ENCODE data around the gene CATSPER3.
"Not testable (repeated sequence)": the region's sequence is repeated elsewhere in the genome, so short reads cannot be mapped to it uniquely, and the experiment has no call there.

The CATSPER3 gene

DNA sequence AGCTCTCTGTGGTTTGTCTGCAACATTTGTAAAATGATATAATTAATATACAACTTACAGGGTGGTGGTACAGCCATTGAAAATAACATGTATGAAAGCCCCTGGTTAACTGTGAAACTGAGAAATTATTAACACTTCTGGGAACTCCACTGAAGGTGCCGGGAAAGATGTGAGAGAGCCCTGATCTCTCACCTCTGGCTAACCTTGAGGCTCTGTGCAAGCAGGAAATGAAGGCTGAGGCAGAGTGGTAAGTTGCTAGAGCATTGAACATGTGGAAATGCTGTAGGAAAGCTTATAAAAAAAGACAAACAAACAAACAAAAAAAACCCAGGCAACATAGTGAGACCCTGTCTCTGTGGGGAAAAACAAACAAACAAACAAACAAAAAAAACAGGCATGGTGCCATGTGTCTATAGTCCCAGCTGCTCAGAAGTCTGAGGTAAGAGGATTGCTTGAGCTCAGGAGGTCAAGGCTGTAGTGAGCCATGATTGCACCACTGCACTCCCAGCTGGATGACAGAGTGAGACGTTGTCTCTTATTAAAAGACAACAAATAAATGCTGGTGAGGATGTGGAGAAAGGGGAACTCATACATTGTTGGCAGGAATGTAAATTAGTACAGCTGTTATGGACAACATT is 7.5 kb downstream of the CATSPER3 start:
- no peak for DNase-seq (ENCODE audit: low spot score)

DNA sequence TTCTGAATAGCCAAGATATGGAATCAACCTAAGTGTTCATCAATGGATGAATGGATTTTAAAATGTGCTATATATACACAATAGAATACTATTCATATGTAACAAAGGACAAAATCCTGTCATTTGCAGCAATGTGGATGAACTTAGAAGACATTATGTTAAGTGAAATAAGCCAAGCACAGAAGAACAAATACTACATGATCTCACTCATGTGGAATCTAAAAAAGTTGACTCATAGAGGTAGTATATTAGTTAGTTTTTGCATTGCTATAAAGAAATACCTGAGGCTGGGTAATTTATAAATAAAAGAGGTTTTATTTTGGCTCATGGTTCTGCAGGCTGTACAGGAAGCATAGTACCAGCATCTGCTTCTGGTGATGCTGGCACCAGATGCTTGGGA is 8.1 kb downstream of the CATSPER3 start:
- DNase-seq (ENCODE audit: low spot score), result no peak

DNA sequence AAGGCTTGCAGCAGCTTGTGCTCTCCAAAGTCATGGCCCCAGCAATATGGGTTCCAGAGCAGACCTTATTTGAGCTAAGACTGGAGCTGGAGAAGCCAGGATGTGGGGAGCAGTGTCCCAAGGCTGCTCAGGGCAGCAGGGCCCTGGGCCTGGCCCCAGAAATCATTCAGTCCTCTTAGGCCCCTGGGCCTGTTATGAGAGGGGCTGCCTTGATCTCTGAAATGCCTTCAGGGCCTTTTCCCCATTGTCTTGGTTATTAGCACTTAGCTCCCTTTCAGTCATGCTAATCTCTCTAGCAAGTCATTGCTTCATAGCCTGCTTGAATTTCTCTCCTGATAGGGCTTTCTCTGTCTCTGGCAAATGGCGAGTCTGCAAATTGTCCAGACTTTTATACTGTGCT is 9.1 kb downstream of the CATSPER3 start:
- no peak for DNase-seq (ENCODE audit: low spot score)

- DNase-seq (ENCODE audit: low spot score), result no peak
Measured at GRCh38 chr5:134979416-134979815, 11.7 kb downstream of the CATSPER3 start.

DNA sequence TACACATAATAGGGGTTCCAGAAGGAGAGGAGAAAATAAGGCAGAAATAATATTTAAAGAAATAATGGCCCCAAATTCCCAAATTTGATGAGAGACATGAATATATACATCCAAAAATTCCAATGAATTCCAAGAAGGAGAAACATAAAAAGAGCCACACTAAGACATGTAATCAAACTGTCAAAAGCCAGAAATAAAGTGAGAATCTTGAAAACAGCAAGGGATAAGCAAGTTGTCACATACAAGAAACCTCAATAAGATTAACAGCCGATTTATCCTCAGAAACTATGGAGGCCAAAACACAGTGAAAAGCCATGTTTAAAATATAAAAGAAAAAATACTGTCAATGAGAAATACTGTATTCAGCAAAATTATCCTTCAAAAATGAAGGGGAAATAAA is 14.5 kb downstream of the CATSPER3 start:
- no peak for DNase-seq (ENCODE audit: low spot score)

DNA sequence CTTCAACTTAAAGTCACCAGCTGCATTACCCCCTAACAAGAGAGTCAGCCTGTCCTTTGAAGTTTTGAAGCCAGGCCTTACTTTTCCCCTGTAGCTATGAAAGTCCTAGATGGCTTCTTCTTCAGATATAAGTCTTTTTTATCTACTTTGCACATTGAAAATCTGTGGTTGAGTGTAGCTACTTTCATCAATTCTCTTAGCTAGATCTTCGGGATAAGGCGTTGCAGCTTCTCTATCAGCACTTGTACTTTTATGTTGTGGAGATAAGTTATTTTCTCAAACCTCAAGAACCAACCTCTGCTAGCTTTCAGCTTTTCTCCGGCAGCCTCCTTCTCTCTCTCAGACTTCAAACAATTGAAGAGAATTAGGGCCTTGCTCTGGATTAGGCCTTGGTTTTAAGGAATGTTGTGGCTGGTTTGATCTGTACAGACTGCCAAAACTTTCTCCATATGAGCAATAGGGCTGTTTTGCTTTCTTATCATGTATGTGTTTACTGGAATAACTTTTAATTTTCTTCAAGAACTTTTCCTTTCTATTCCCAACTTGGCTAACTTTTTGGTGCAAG is 21.6 kb downstream of the CATSPER3 start:
- DNase-seq (ENCODE audit: low spot score), result no peak

DNA sequence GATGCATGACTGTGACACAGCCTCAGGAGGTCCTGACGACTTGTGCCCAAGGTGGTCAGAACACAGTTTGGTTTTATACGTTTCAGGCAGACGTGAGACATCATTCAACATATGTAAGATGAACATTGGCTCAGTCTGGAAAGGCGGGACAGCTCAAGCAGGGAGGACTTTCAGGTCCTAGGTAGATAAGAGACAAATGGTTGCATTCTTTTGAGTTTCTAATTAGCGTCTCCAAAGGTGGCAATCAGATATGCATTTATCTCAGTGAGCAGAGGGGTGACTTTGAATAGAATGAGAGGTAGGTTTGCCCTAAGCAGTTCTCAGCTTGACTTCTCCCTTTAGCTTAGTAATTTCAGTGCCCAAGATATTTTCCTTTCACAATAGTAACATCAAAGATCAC is 22.5 kb downstream of the CATSPER3 start:
- DNase-seq (ENCODE audit: low spot score), result not testable (repeated sequence)

DNA sequence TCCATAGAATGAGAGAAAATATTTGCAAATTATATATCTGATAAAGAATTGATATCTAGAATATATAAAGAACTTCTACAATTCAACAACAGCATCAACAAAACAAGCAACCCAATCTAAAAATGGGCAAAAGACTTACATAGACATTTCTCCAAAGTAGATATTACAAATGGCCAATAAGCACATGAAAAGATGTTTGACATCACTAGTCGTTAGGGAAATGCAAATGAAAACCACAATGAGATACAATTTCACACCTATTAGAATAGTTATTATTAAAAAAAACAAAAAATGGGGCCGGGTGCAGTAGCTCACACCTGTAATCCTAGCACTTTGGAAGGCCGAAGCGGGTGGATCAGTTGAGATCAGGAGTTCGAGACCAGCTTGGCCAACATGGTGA is 24.4 kb downstream of the CATSPER3 start:
- DNase-seq (ENCODE audit: low spot score), result no peak

- no peak for DNase-seq (ENCODE audit: low spot score)
Measured at GRCh38 chr5:134993161-134993560, 25.5 kb downstream of the CATSPER3 start.

DNA sequence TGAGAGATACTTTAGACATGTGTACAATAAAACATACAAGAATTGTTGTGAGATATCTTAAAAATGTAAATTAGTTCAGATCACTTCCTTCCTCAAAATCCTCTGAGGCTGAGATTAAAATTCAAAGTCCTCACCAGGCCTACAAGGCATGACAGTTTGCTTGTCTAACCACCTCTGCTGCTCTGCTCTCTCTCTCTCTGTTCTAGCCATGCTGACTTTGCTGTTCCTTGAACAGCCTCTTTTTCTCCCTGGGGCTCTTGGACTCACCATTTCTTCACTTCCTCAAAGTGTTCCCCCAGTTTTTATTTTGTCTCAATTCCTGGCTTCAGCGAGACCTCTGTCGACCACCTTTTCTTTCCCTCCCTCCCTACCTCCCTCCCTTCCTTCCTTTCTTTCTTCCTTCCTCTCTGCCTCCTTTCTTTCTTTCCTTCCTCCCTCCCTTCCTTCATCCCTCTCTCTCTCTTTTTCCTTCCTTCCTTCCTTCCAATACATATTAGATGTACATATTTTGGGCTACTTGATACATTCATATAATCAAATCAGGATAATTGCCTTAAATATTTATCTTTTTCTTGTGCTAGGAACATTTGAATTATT is 27.0 kb downstream of the CATSPER3 start:
- no peak for DNase-seq (ENCODE audit: low spot score)

- no peak for DNase-seq (ENCODE audit: low spot score)
Measured at GRCh38 chr5:134995850-134996402, 28.2 kb downstream of the CATSPER3 start.

DNA sequence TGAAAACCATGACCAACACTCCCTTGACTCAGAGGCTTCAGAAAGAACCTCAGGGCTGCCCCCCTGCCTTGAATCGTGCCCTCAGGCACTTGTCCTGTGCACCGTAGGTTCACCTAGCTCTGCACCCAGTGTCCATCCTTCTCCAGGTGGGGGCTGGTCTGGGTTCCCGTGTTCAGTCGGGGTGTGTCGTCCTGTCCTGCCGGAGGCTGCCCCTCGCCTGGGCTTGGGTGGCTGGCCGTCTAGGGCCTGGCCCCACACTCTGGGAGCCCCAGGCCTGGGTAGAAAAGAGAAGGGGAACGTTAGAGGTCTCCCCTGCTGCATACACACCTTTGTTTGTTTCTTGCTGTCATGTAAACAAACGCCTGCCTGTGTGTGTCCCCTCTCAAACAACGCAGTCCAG is 29.3 kb downstream of the CATSPER3 start:
- no peak for DNase-seq (ENCODE audit: low spot score)

- not testable (repeated sequence) for DNase-seq (ENCODE audit: low spot score)
Measured at GRCh38 chr5:134998068-134998467, 30.4 kb downstream of the CATSPER3 start.

- no peak for DNase-seq (ENCODE audit: low spot score)
Measured at GRCh38 chr5:135004376-135004775, 36.7 kb downstream of the CATSPER3 start.

DNA sequence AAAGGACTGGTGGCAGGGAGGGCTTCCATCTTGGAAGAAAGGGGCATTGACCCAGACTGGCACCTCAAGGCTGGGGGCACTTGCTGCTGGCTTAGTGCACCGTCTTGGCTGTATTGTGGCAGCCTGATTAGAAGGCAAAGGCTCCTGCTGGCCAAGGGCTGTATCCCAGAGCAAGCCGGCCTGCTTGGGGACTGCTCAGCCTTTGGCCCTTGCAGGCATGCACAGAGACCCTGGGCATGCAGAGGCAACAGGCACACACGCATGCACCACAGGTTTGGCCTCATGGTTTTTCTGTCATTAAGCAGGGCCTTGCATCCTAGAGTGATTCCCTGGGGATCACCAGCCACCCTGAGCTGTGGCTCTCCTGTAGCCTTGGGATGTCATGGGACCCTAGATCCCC is 37.4 kb downstream of the CATSPER3 start:
- no peak for DNase-seq (ENCODE audit: low spot score)

GRCh38 chr5:135007305-135007704 is 39.6 kb downstream of the CATSPER3 start:
- DNase-seq (ENCODE audit: low spot score), result no peak

- DNase-seq (ENCODE audit: low spot score), result no peak
Measured at GRCh38 chr5:135007749-135008363, 40.1 kb downstream of the CATSPER3 start.

DNA sequence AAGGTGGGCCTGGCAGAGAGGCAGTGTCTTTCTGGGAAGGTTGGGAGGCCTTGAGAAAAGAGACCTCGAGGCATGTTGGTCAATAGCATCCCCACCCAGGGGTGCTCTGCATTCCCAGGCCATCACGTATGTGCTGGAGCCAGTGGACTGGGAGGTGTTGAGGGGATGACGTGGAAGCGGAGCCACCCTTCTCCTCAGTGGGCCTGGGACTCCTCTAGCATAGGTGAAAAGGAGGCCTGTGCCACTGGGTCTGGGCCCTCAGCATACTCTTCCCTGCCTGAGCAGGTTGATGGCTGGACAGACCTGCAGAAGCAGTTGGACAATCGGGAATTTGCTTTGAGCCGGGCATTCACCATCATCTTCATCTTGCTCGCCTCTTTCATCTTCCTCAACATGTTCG is 40.8 kb downstream of the CATSPER3 start:
- DNase-seq (ENCODE audit: low spot score), result no peak

DNA sequence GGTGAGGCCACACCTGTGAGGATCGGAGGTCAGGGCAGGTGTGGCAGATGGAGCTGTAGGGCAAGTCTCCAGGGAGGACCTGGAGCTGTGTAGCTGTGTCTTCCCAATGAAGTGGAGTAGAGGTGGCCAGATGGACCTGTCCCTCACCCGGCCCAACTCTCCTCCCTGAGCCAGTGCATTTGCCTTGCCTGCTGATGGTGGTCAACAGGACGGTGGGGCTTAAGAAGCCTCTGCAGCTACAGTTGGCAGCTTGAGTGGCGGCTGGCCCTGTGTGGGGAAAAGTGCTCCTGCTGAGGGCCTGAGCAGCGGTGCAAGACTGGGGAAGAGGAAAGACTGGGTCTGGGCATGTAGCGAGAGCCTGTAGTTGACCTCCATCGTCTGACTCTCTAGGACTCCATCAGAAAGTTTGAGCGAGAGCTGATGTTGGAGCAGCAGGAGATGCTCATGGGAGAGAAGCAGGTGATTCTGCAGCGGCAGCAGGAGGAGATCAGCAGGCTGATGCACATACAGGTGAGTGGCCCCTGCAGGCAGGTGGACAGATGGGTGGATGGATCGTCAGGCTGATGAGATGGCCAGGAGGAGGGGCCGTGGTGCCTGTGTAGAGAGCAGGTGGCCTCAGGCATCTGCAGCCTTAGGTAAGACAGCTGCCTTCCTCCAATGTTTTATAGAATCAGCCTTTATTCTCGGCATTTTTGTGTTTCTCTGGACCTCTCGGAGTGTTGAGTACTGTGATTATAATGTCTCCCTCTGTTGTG is 41.5 kb downstream of the CATSPER3 start:
- DNase-seq (ENCODE audit: low spot score), result no peak

- DNase-seq (ENCODE audit: low spot score), result no peak
Measured at GRCh38 chr5:135009736-135010501, 42.2 kb downstream of the CATSPER3 start.

- DNase-seq (ENCODE audit: low spot score), result no peak
Measured at GRCh38 chr5:135010502-135011354, 43.0 kb downstream of the CATSPER3 start.
